Measurements from ENCODE around the gene TTC1.
"Not testable (repeated sequence)": the region's sequence is repeated elsewhere in the genome, so short reads cannot be mapped to it uniquely, and the experiment has no call there.

The TTC1 gene

GRCh38 chr5:160057256-160057655, 48.3 kb downstream of the TTC1 start:
- in situ Hi-C loops (cut with MboI; ENCODE audit: low pct_unique_long_range_greater_than_20kb, low sequenced_read_pairs, unreplicated experiment): no loop called here
- no peak for DNase-seq (ENCODE audit: low spot score)
- no peak for TF ChIP-seq CTCF (IDR thresholded peaks at IDR 0.05; ENCODE audit: extremely low read depth, insufficient read depth, missing control alignments)

GRCh38 chr5:160060001-160060400, 51.1 kb downstream of the TTC1 start:
- TF ChIP-seq CTCF (IDR thresholded peaks at IDR 0.05; ENCODE audit: extremely low read depth, insufficient read depth, missing control alignments): no peak
- no peak for DNase-seq (ENCODE audit: low spot score)
- in situ Hi-C loops (cut with MboI; ENCODE audit: low pct_unique_long_range_greater_than_20kb, low sequenced_read_pairs, unreplicated experiment): no loop called here

- DNase-seq (ENCODE audit: low spot score): no peak
- in situ Hi-C loops (cut with MboI; ENCODE audit: low pct_unique_long_range_greater_than_20kb, low sequenced_read_pairs, unreplicated experiment): no loop called here
- TF ChIP-seq CTCF (IDR thresholded peaks at IDR 0.05; ENCODE audit: extremely low read depth, insufficient read depth, missing control alignments): no peak
These were observed 52.8 kb downstream of the TTC1 start for GRCh38 chr5:160061770-160062169.

- in situ Hi-C loops (cut with MboI; ENCODE audit: low pct_unique_long_range_greater_than_20kb, low sequenced_read_pairs, unreplicated experiment): no loop called here
These were observed 55.5 kb downstream of the TTC1 start for GRCh38 chr5:160064417-160064810.

GRCh38 chr5:160064995-160065614, 56.2 kb downstream of the TTC1 start:
- in situ Hi-C loops (cut with MboI; ENCODE audit: low pct_unique_long_range_greater_than_20kb, low sequenced_read_pairs, unreplicated experiment): no loop called here
- no peak for DNase-seq (ENCODE audit: low spot score)
- no peak for TF ChIP-seq CTCF (IDR thresholded peaks at IDR 0.05; ENCODE audit: extremely low read depth, insufficient read depth, missing control alignments)

More at GRCh38 chr5:160064417-160064810, 55.5 kb downstream of the TTC1 start:
- no peak for TF ChIP-seq CTCF (IDR thresholded peaks at IDR 0.05; ENCODE audit: extremely low read depth, insufficient read depth, missing control alignments)
- DNase-seq (ENCODE audit: low spot score): no peak

GRCh38 chr5:160069120-160069519, 60.2 kb downstream of the TTC1 start:
- in situ Hi-C loops (cut with MboI; ENCODE audit: low pct_unique_long_range_greater_than_20kb, low sequenced_read_pairs, unreplicated experiment): not testable (repeated sequence)

GRCh38 chr5:160071516-160071915, 62.6 kb downstream of the TTC1 start:
- DNase-seq (ENCODE audit: low spot score): no peak
- in situ Hi-C loops (cut with MboI; ENCODE audit: low pct_unique_long_range_greater_than_20kb, low sequenced_read_pairs, unreplicated experiment): no loop called here
- TF ChIP-seq CTCF (IDR thresholded peaks at IDR 0.05; ENCODE audit: extremely low read depth, insufficient read depth, missing control alignments): no peak

More at GRCh38 chr5:160069120-160069519, 60.2 kb downstream of the TTC1 start:
- DNase-seq (ENCODE audit: low spot score): not testable (repeated sequence)

Data from GM13977 (cell line).